HEK293 (cell line): Measurements from ENCODE around the gene IL3RA.

Experiments
- OVOL3 ChIP-seq: fragments of 450-650 bp; formaldehyde crosslinking; IDR thresholded peaks from 2 replicates; pipeline ENCODE4 v1.5.1; 2016; ENCODE audit warnings: missing biosample characterization, missing genetic modification characterization
- SP3 ChIP-seq: fragments of 450-650 bp; formaldehyde crosslinking; IDR thresholded peaks from 2 replicates; pipeline ENCODE4 v1.5.1; 2016; ENCODE audit warnings: missing biosample characterization, missing genetic modification characterization
- ZBTB7A ChIP-seq: fragments of 450-650 bp; formaldehyde crosslinking; IDR thresholded peaks from 2 replicates; pipeline ENCODE4 v1.5.1; 2016; ENCODE audit warnings: low read depth, missing biosample characterization, missing genetic modification characterization
- ZFP41 ChIP-seq: fragments of 450-650 bp; formaldehyde crosslinking; IDR thresholded peaks from 2 replicates; pipeline ENCODE4 v1.5.1; 2016; ENCODE audit warnings: missing biosample characterization, missing genetic modification characterization, borderline replicate concordance
- ZNF138 ChIP-seq: fragments of 450-650 bp; formaldehyde crosslinking; IDR thresholded peaks from 2 replicates; pipeline ENCODE4 v1.5.1; 2016; ENCODE audit warnings: missing biosample characterization, missing genetic modification characterization, borderline replicate concordance
- ZNF302 ChIP-seq: fragments of 450-650 bp; formaldehyde crosslinking; IDR thresholded peaks from 2 replicates; pipeline ENCODE4 v1.5.1; 2016; ENCODE audit warnings: missing biosample characterization, missing genetic modification characterization, low read depth
- ZNF530 ChIP-seq: fragments of 450-650 bp; formaldehyde crosslinking; IDR thresholded peaks from 2 replicates; pipeline ENCODE4 v1.5.1; 2016; ENCODE audit warnings: low read depth, missing biosample characterization, missing genetic modification characterization
- ZNF777 ChIP-seq: fragments of 450-650 bp; formaldehyde crosslinking; IDR thresholded peaks from 2 replicates; pipeline ENCODE4 v1.5.1; 2017; ENCODE audit warnings: missing biosample characterization, missing genetic modification characterization, borderline replicate concordance
- TF ChIP-seq, protein P1 (sequence below): fragments of 450-650 bp; formaldehyde crosslinking; IDR thresholded peaks from 2 replicates; pipeline ENCODE4 v1.5.1; 2016; ENCODE audit warnings: missing biosample characterization, missing genetic modification characterization
- TF ChIP-seq, protein P2 (sequence below): fragments of 450-650 bp; formaldehyde crosslinking; IDR thresholded peaks from 2 replicates; pipeline ENCODE4 v1.5.1; 2016; ENCODE audit warnings: missing biosample characterization, missing genetic modification characterization
- TF ChIP-seq, protein P3 (sequence below): fragments of 450-650 bp; formaldehyde crosslinking; IDR thresholded peaks from 2 replicates; pipeline ENCODE4 v1.5.1; 2016; ENCODE audit warnings: missing biosample characterization, missing genetic modification characterization
- TF ChIP-seq, protein P4 (sequence below): fragments of 450-650 bp; formaldehyde crosslinking; IDR thresholded peaks from 2 replicates; pipeline ENCODE4 v1.5.1; 2017; ENCODE audit warnings: missing biosample characterization, missing genetic modification characterization

GRCh38 chrX:1321674-1322073, 14.9 kb upstream of the IL3RA start:
- TF ChIP-seq, protein P1, sequence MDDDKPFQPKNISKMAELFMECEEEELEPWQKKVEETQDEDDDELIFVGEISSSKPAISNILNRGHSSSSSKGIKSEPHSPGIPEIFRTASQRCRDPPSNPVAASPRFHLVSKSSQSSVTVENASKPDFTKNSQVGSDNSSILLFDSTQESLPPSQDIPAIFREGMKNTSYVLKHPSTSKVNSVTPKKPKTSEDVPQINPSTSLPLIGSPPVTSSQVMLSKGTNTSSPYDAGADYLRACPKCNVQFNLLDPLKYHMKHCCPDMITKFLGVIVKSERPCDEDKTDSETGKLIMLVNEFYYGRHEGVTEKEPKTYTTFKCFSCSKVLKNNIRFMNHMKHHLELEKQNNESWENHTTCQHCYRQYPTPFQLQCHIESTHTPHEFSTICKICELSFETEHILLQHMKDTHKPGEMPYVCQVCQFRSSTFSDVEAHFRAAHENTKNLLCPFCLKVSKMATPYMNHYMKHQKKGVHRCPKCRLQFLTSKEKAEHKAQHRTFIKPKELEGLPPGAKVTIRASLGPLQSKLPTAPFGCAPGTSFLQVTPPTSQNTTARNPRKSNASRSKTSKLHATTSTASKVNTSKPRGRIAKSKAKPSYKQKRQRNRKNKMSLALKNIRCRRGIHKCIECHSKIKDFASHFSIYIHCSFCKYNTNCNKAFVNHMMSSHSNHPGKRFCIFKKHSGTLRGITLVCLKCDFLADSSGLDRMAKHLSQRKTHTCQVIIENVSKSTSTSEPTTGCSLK (tag by site-specific recombination): no peak
- TF ChIP-seq ZNF777 (tag by site-specific recombination): no peak
- TF ChIP-seq ZNF302 (tag by site-specific recombination): no peak
- TF ChIP-seq ZNF138 (tag by site-specific recombination): no peak
- TF ChIP-seq, protein P2, sequence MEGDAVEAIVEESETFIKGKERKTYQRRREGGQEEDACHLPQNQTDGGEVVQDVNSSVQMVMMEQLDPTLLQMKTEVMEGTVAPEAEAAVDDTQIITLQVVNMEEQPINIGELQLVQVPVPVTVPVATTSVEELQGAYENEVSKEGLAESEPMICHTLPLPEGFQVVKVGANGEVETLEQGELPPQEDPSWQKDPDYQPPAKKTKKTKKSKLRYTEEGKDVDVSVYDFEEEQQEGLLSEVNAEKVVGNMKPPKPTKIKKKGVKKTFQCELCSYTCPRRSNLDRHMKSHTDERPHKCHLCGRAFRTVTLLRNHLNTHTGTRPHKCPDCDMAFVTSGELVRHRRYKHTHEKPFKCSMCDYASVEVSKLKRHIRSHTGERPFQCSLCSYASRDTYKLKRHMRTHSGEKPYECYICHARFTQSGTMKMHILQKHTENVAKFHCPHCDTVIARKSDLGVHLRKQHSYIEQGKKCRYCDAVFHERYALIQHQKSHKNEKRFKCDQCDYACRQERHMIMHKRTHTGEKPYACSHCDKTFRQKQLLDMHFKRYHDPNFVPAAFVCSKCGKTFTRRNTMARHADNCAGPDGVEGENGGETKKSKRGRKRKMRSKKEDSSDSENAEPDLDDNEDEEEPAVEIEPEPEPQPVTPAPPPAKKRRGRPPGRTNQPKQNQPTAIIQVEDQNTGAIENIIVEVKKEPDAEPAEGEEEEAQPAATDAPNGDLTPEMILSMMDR (tag by site-specific recombination): no peak
- TF ChIP-seq SP3 (tag by site-specific recombination): no peak
- TF ChIP-seq ZFP41: no peak
- TF ChIP-seq OVOL3: no peak
- TF ChIP-seq, protein P3, sequence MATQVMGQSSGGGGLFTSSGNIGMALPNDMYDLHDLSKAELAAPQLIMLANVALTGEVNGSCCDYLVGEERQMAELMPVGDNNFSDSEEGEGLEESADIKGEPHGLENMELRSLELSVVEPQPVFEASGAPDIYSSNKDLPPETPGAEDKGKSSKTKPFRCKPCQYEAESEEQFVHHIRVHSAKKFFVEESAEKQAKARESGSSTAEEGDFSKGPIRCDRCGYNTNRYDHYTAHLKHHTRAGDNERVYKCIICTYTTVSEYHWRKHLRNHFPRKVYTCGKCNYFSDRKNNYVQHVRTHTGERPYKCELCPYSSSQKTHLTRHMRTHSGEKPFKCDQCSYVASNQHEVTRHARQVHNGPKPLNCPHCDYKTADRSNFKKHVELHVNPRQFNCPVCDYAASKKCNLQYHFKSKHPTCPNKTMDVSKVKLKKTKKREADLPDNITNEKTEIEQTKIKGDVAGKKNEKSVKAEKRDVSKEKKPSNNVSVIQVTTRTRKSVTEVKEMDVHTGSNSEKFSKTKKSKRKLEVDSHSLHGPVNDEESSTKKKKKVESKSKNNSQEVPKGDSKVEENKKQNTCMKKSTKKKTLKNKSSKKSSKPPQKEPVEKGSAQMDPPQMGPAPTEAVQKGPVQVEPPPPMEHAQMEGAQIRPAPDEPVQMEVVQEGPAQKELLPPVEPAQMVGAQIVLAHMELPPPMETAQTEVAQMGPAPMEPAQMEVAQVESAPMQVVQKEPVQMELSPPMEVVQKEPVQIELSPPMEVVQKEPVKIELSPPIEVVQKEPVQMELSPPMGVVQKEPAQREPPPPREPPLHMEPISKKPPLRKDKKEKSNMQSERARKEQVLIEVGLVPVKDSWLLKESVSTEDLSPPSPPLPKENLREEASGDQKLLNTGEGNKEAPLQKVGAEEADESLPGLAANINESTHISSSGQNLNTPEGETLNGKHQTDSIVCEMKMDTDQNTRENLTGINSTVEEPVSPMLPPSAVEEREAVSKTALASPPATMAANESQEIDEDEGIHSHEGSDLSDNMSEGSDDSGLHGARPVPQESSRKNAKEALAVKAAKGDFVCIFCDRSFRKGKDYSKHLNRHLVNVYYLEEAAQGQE (tag by site-specific recombination): no peak
- TF ChIP-seq, protein P4, sequence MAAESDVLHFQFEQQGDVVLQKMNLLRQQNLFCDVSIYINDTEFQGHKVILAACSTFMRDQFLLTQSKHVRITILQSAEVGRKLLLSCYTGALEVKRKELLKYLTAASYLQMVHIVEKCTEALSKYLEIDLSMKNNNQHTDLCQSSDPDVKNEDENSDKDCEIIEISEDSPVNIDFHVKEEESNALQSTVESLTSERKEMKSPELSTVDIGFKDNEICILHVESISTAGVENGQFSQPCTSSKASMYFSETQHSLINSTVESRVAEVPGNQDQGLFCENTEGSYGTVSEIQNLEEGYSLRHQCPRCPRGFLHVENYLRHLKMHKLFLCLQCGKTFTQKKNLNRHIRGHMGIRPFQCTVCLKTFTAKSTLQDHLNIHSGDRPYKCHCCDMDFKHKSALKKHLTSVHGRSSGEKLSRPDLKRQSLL (tag by site-specific recombination): no peak
- no peak for TF ChIP-seq ZBTB7A (tag by site-specific recombination)
- no peak for TF ChIP-seq ZNF530 (tag by site-specific recombination)
